ENCODE results near the gene MACROD2.

MACROD2 gene

GRCh38 chr20:14637441-14637840 lies 642.1 kb downstream of the MACROD2 start:
- Histone ChIP-seq H3K9me3 (peaks cover 8% of the 10 kb centered on the region), H3K4me3 (ENCODE audit: low read depth in 1 of 2, low read length in 1 of 2) (no peak overlapping the region), H3K27ac (no peak overlapping the region), H3K4me1 (ENCODE audit: control insufficient read depth in 1 of 2, insufficient read depth in 1 of 2, low read depth in 1 of 2, low read length in 1 of 2) (no peaks in the 10 kb centered on the region), H3K36me3 (no peaks in the 10 kb centered on the region), H3K27me3 (no peaks in the 10 kb centered on the region)
- TF ChIP-seq, protein P1, sequence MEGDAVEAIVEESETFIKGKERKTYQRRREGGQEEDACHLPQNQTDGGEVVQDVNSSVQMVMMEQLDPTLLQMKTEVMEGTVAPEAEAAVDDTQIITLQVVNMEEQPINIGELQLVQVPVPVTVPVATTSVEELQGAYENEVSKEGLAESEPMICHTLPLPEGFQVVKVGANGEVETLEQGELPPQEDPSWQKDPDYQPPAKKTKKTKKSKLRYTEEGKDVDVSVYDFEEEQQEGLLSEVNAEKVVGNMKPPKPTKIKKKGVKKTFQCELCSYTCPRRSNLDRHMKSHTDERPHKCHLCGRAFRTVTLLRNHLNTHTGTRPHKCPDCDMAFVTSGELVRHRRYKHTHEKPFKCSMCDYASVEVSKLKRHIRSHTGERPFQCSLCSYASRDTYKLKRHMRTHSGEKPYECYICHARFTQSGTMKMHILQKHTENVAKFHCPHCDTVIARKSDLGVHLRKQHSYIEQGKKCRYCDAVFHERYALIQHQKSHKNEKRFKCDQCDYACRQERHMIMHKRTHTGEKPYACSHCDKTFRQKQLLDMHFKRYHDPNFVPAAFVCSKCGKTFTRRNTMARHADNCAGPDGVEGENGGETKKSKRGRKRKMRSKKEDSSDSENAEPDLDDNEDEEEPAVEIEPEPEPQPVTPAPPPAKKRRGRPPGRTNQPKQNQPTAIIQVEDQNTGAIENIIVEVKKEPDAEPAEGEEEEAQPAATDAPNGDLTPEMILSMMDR (IDR thresholded peaks at IDR 0.05): no peak

- H3K27me3 ChIP-seq: no peaks in the 10 kb centered on the region
- no peak overlapping the region for H3K27ac ChIP-seq
- H3K36me3 ChIP-seq: no peaks in the 10 kb centered on the region
- H3K9me3 ChIP-seq: peaks cover 8% of the 10 kb centered on the region
- TF ChIP-seq, protein P1 (IDR thresholded peaks at IDR 0.05): no peak
- no peaks in the 10 kb centered on the region for H3K4me1 ChIP-seq (ENCODE audit: control insufficient read depth in 1 of 2, insufficient read depth in 1 of 2, low read depth in 1 of 2, low read length in 1 of 2)
- H3K4me3 ChIP-seq (ENCODE audit: low read depth in 1 of 2, low read length in 1 of 2): no peak overlapping the region
Observed at GRCh38 chr20:14643146-14643545, 647.8 kb downstream of the MACROD2 start.

- TF ChIP-seq, protein P1 (IDR thresholded peaks at IDR 0.05): no peak
- Histone ChIP-seq H3K27me3 (no peaks in the 10 kb centered on the region), H3K27ac (no peak overlapping the region), H3K4me3 (ENCODE audit: low read depth in 1 of 2, low read length in 1 of 2) (no peak overlapping the region), H3K9me3 (peaks cover 8% of the 10 kb centered on the region), H3K36me3 (no peaks in the 10 kb centered on the region), H3K4me1 (ENCODE audit: control insufficient read depth in 1 of 2, insufficient read depth in 1 of 2, low read depth in 1 of 2, low read length in 1 of 2) (no peaks in the 10 kb centered on the region)
Observed at GRCh38 chr20:14643556-14643955, 648.2 kb downstream of the MACROD2 start.

- H3K9me3 ChIP-seq: peaks cover 8% of the 10 kb centered on the region
- no peak overlapping the region for H3K27ac ChIP-seq
- H3K36me3 ChIP-seq: no peaks in the 10 kb centered on the region
- no peaks in the 10 kb centered on the region for H3K27me3 ChIP-seq
- TF ChIP-seq, protein P1 (IDR thresholded peaks at IDR 0.05): no peak
- H3K4me3 ChIP-seq (ENCODE audit: low read depth in 1 of 2, low read length in 1 of 2): no peak overlapping the region
- H3K4me1 ChIP-seq (ENCODE audit: control insufficient read depth in 1 of 2, insufficient read depth in 1 of 2, low read depth in 1 of 2, low read length in 1 of 2): no peaks in the 10 kb centered on the region
Observed at GRCh38 chr20:14644306-14645097, 649.2 kb downstream of the MACROD2 start.

- TF ChIP-seq, protein P1 (IDR thresholded peaks at IDR 0.05): no peak
- no peaks in the 10 kb centered on the region for H3K27me3 ChIP-seq
- H3K9me3 ChIP-seq: no peaks in the 10 kb centered on the region
- H3K4me1 ChIP-seq (ENCODE audit: control insufficient read depth in 1 of 2, insufficient read depth in 1 of 2, low read depth in 1 of 2, low read length in 1 of 2): no peaks in the 10 kb centered on the region
- H3K36me3 ChIP-seq: no peaks in the 10 kb centered on the region
- no peak overlapping the region for H3K4me3 ChIP-seq (ENCODE audit: low read depth in 1 of 2, low read length in 1 of 2)
- no peak overlapping the region for H3K27ac ChIP-seq
Observed at GRCh38 chr20:14647016-14647415, 651.7 kb downstream of the MACROD2 start.
